Smooth muscle cell (in vitro differentiated cells): ENCODE measurements around the gene GJD4. TPM values are rescaled to one million over a fixed set of nuclear protein-coding genes. Genes with fewer than 3 reads are reported as not detected.
A peak's percentile ranks its signal among the peaks of the same experiment; 100 is the strongest.

Source experiments
- DNase-seq: peaks from one replicate; lab custom pipeline; 2025; ENCODE audit not compliant: unreplicated experiment; lab: John Stamatoyannopoulos, UW
- H2AFZ ChIP-seq: fragments of 200-600 bp; sonication (generic); 2 replicates; pipeline ENCODE4 v1.6.0; 2016; ENCODE audit warnings: antibody characterized with exemption, low read depth, mild to moderate bottlenecking
- H3F3A ChIP-seq: fragments of 200-600 bp; sonication (generic); 2 replicates; pipeline ENCODE4 v1.6.0; 2017; ENCODE audit warnings: antibody characterized with exemption, low read depth
- H3K27ac ChIP-seq: fragments of 200-600 bp; sonication (generic); 2 replicates; pipeline ENCODE4 v1.5.1; 2016; ENCODE audit warnings: low read depth, mild to moderate bottlenecking
- H3K27me3 ChIP-seq: fragments of 200-600 bp; sonication (generic); 2 replicates; pipeline ENCODE4 v1.6.1; 2016; ENCODE audit warnings: low read depth, mild to moderate bottlenecking
- H3K36me3 ChIP-seq: fragments of 200-600 bp; sonication (generic); 2 replicates; pipeline ENCODE4 v1.5.1; 2016; ENCODE audit warnings: low read depth
- H3K4me1 ChIP-seq: fragments of 200-600 bp; sonication (generic); 2 replicates; pipeline ENCODE4 v1.5.1; 2016; ENCODE audit warnings: low read depth
- H3K4me2 ChIP-seq: fragments of 200-600 bp; sonication (generic); 2 replicates; pipeline ENCODE4 v1.6.0; 2016; ENCODE audit warnings: mild to moderate bottlenecking
- H3K4me3 ChIP-seq: fragments of 200-600 bp; sonication (generic); 2 replicates; pipeline ENCODE4 v1.5.1; 2016; ENCODE audit warnings: mild to moderate bottlenecking
- H3K79me2 ChIP-seq: fragments of 200-600 bp; sonication (generic); 2 replicates; pipeline ENCODE4 v1.6.0; 2016; ENCODE audit warnings: low read depth, mild to moderate bottlenecking
- H3K9ac ChIP-seq: fragments of 200-600 bp; sonication (generic); 2 replicates; pipeline ENCODE4 v1.6.0; 2016; ENCODE audit warnings: low read depth
- H3K9me3 ChIP-seq: fragments of 200-600 bp; sonication (generic); replicated peaks from 2 replicates; pipeline ENCODE4 v1.5.1; 2016; ENCODE audit warnings: low read depth
- H4K20me1 ChIP-seq: fragments of 200-600 bp; sonication (generic); 2 replicates; pipeline ENCODE4 v1.6.0; 2016; ENCODE audit warnings: low read depth
- WGBS: methylation state at CpG from one replicate; pipeline ENCODE4 v1.1.7; 2016; ENCODE audit warnings: low lambda C conversion rate; 5-methylcytosine and 5-hydroxymethylcytosine counted together
- polyA plus RNA-seq: library from polyadenylated mRNA; unstranded; fragments of >200 nt; fragmentation: Nextera tagmentation; extraction: Ambion mirVana; gene quantifications from 2 replicates; pipeline ENCODE4 v1.2.1, GENCODE V29; 2016
- total RNA-seq: library from RNA; depleted of rRNA; stranded (reverse); fragments of >200 nt; gene quantifications from 2 replicates; pipeline ENCODE4 v1.2.3, GENCODE V29; 2014
- TF ChIP-seq, protein P1 (sequence below): fragments of 200-600 bp; sonication (generic); IDR thresholded peaks from 2 replicates; pipeline ENCODE4 v1.5.1; 2017; ENCODE audit warnings: borderline replicate concordance, mild to moderate bottlenecking, antibody characterized with exemption; ENCODE audit not compliant: insufficient read depth, poor library complexity, severe bottlenecking

The GJD4 gene
- total and polyA plus RNA-seq, 2 experiments from 2014 or later: not detected

DNA sequence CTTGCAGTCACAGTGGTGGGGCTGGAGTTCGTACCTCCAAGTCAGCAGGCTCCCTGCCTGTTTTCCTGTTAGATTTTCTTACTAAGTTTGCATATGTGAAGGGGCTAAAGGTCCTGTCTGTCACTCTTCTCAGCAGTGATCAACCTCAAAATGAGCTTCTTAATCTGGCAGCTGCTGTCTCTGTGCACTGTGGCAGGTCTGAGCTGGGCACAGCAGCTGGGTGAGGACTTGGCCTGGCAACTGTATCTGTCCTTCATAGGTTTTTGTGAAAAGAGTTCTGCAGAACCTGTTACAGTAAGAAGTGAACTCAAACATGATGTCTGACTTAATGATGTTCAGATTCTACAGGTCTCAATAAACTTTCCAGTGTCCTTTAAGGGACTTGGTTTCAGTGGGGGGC lies 31.3 kb upstream of the GJD4 start:
- Histone ChIP-seq H3K27me3 (no peaks in the 10 kb centered on the region), H3K4me3 (no peak overlapping the region), H3K9ac (no peak overlapping the region), H3K27ac (no peak overlapping the region), H3K79me2 (no peaks in the 10 kb centered on the region), H2AFZ (no peak overlapping the region), H3K36me3 (no peaks in the 10 kb centered on the region), H3K4me1 (no peaks in the 10 kb centered on the region), H4K20me1 (no peaks in the 10 kb centered on the region), H3K9me3 (no peaks in the 10 kb centered on the region), H3K4me2 (no peak overlapping the region), H3F3A (no peaks in the 10 kb centered on the region)
- no peak for DNase-seq
- 92% methylated on average over 1 of the region's 1 CpG for WGBS
- TF ChIP-seq, protein P1, sequence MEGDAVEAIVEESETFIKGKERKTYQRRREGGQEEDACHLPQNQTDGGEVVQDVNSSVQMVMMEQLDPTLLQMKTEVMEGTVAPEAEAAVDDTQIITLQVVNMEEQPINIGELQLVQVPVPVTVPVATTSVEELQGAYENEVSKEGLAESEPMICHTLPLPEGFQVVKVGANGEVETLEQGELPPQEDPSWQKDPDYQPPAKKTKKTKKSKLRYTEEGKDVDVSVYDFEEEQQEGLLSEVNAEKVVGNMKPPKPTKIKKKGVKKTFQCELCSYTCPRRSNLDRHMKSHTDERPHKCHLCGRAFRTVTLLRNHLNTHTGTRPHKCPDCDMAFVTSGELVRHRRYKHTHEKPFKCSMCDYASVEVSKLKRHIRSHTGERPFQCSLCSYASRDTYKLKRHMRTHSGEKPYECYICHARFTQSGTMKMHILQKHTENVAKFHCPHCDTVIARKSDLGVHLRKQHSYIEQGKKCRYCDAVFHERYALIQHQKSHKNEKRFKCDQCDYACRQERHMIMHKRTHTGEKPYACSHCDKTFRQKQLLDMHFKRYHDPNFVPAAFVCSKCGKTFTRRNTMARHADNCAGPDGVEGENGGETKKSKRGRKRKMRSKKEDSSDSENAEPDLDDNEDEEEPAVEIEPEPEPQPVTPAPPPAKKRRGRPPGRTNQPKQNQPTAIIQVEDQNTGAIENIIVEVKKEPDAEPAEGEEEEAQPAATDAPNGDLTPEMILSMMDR: no peak

DNA sequence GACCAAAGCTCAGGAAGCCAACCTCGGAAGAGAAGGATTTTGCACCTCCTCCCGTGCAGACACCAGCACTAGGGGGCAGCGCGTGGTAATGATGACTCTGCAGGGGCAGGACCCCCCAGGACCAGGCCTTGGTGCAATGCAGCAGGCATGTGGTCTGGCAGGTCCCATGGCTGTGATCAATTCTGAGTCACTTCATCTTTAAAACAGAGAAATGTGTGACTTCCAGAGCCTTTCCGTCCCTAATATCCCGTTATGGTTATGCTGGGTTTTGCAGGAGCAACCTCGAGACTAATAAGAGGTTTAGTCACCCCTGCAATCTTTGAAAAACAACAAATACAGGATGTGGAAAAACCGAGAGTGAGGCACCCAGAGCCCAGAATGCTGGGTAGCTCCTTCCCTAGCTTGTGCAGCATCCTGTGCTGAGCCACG lies 30.2 kb upstream of the GJD4 start:
- no peaks in the 10 kb centered on the region for H3K27me3 ChIP-seq
- H4K20me1 ChIP-seq: no peaks in the 10 kb centered on the region
- no peak overlapping the region for H3K9ac ChIP-seq
- H3K79me2 ChIP-seq: no peaks in the 10 kb centered on the region
- TF ChIP-seq, protein P1: peak; percentile 30
- DNase-seq: no peak
- H3K27ac ChIP-seq: peak overlapping the region; percentile 66
- no peaks in the 10 kb centered on the region for H3F3A ChIP-seq
- H3K4me3 ChIP-seq: no peak overlapping the region
- H2AFZ ChIP-seq: no peak overlapping the region
- H3K4me2 ChIP-seq: peak overlapping the region; percentile 43
- WGBS: 36% methylated on average over 9 of the region's 9 CpGs
- no peaks in the 10 kb centered on the region for H3K36me3 ChIP-seq
- no peaks in the 10 kb centered on the region for H3K4me1 ChIP-seq
- H3K9me3 ChIP-seq: no peaks in the 10 kb centered on the region

DNA sequence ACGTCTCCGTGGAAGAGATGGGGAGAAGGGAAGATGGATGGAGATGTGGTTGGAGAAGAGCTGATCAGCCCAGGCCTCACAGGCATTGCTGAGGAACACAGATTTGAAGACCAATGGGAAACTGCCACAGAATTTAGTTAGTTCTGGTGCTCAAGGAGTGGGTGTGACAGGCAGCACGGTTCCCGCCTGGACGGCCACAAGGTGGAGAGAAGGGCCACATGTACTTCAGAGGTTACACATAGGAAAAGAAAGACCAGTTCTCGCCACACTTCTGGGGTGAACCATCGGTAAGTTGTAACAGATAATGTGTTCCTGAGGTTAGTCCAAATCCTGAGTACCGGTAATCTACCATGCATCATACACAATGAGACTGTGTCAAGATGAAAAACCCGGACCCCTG lies 29.5 kb upstream of the GJD4 start:
- Histone ChIP-seq H3K79me2 (no peaks in the 10 kb centered on the region), H3K4me2 (no peak overlapping the region), H3F3A (no peaks in the 10 kb centered on the region), H3K27me3 (no peaks in the 10 kb centered on the region), H3K4me1 (no peaks in the 10 kb centered on the region), H2AFZ (no peak overlapping the region), H3K27ac (peak overlapping the region; percentile 66), H3K9ac (no peak overlapping the region), H3K36me3 (no peaks in the 10 kb centered on the region), H3K4me3 (no peak overlapping the region), H4K20me1 (no peaks in the 10 kb centered on the region), H3K9me3 (no peaks in the 10 kb centered on the region)
- DNase-seq: no peak
- WGBS: 96% methylated on average over 9 of the region's 9 CpGs
- TF ChIP-seq, protein P1: no peak

DNA sequence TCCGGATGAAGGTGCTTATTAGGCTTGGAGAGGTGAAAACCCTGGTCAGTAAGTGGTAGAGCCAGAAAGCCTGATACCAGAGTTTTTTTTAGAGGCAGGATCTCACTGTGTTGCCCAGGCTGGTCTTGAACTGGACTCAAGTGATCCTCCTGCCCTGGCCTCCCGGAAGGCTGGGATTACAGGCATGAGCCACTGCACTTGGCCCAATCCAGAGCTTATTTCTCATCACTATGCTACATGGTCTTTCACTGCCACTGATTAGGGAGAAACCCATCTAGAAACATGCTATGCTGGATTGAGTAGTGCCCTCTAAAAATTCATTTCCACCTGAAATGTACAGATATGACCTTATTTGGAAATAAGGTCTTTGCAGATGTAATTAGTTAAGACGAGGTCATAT lies 28.4 kb upstream of the GJD4 start:
- H2AFZ ChIP-seq: no peak overlapping the region
- no peaks in the 10 kb centered on the region for H4K20me1 ChIP-seq
- no peaks in the 10 kb centered on the region for H3K9me3 ChIP-seq
- no peak overlapping the region for H3K9ac ChIP-seq
- 95% methylated on average over 3 of the region's 3 CpGs for WGBS
- H3K27me3 ChIP-seq: no peaks in the 10 kb centered on the region
- no peak for DNase-seq
- no peaks in the 10 kb centered on the region for H3F3A ChIP-seq
- no peaks in the 10 kb centered on the region for H3K79me2 ChIP-seq
- TF ChIP-seq, protein P1: no peak
- no peaks in the 10 kb centered on the region for H3K36me3 ChIP-seq
- no peak overlapping the region for H3K27ac ChIP-seq
- no peak overlapping the region for H3K4me2 ChIP-seq
- H3K4me1 ChIP-seq: no peaks in the 10 kb centered on the region
- no peak overlapping the region for H3K4me3 ChIP-seq
